Measurements from ENCODE around the gene FSCN2. TPM values are rescaled to one million over a fixed set of nuclear protein-coding genes. Genes with fewer than 3 reads are reported as not detected.

FSCN2 gene
- total and polyA plus RNA-seq, 9 donors = 0.13 to 6.4 (median 3.0) TPM

GRCh38 chr17:81516439-81516838 lies 11.7 kb upstream of the FSCN2 start:
- H3K27me3 ChIP-seq = no peaks in the 10 kb centered on the region
- 60 to 80% (median 63%) methylated on average over 2 to 4 of the region's 4 CpGs for WGBS, 3 donors
- no peak for TF ChIP-seq EP300 (IDR thresholded peaks at IDR 0.05)
- TF ChIP-seq POLR2A (IDR thresholded peaks at IDR 0.05) = no peak
- TF ChIP-seq, protein P1, sequence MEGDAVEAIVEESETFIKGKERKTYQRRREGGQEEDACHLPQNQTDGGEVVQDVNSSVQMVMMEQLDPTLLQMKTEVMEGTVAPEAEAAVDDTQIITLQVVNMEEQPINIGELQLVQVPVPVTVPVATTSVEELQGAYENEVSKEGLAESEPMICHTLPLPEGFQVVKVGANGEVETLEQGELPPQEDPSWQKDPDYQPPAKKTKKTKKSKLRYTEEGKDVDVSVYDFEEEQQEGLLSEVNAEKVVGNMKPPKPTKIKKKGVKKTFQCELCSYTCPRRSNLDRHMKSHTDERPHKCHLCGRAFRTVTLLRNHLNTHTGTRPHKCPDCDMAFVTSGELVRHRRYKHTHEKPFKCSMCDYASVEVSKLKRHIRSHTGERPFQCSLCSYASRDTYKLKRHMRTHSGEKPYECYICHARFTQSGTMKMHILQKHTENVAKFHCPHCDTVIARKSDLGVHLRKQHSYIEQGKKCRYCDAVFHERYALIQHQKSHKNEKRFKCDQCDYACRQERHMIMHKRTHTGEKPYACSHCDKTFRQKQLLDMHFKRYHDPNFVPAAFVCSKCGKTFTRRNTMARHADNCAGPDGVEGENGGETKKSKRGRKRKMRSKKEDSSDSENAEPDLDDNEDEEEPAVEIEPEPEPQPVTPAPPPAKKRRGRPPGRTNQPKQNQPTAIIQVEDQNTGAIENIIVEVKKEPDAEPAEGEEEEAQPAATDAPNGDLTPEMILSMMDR (IDR thresholded peaks at IDR 0.05) = no peak
- H3K36me3 ChIP-seq = no peaks in the 10 kb centered on the region
- intact Hi-C loops (cut with DNase I) = no loop called here
- H3K27ac ChIP-seq = no peak overlapping the region
- DNase-seq = peak in 2 of 5 donors; percentile 41 to 55
- H3K4me1 ChIP-seq (ENCODE audit: insufficient read depth) = peaks cover 18% of the 10 kb centered on the region
- H3K4me3 ChIP-seq = peak overlapping the region; percentile 93
- no peaks in the 10 kb centered on the region for H3K9me3 ChIP-seq

DNA sequence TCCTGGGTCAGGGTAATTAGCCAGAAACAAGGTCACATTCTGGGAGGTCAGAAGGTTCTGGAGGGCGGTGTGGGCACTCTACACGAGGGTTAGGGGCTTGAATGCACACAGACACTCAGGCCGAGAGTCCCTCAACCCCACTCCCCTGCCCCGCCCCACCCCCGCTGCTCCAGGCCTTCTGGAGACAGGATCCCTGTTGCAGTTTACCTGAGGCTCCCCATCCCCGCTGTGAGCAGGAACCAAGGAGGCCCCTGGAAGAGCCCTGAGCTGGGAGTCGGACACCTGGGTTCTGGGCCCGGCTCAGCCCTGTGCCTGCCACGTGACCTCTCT lies 11.2 kb upstream of the FSCN2 start:
- intact Hi-C loops (cut with DNase I) = no loop called here
- no peaks in the 10 kb centered on the region for H3K27me3 ChIP-seq
- no peaks in the 10 kb centered on the region for H3K36me3 ChIP-seq
- WGBS, 3 donors = 72 to 79% (median 78%) methylated on average over 9 of the region's 9 CpGs
- no peaks in the 10 kb centered on the region for H3K9me3 ChIP-seq
- peaks cover 18% of the 10 kb centered on the region for H3K4me1 ChIP-seq (ENCODE audit: insufficient read depth)
- H3K4me3 ChIP-seq = peak overlapping the region; percentile 93
- no peak overlapping the region for H3K27ac ChIP-seq
- no peak for DNase-seq
- TF ChIP-seq EP300 (IDR thresholded peaks at IDR 0.05) (no peak), POLR2A (IDR thresholded peaks at IDR 0.05) (no peak)
- TF ChIP-seq, protein P1 (IDR thresholded peaks at IDR 0.05) = no peak

DNA sequence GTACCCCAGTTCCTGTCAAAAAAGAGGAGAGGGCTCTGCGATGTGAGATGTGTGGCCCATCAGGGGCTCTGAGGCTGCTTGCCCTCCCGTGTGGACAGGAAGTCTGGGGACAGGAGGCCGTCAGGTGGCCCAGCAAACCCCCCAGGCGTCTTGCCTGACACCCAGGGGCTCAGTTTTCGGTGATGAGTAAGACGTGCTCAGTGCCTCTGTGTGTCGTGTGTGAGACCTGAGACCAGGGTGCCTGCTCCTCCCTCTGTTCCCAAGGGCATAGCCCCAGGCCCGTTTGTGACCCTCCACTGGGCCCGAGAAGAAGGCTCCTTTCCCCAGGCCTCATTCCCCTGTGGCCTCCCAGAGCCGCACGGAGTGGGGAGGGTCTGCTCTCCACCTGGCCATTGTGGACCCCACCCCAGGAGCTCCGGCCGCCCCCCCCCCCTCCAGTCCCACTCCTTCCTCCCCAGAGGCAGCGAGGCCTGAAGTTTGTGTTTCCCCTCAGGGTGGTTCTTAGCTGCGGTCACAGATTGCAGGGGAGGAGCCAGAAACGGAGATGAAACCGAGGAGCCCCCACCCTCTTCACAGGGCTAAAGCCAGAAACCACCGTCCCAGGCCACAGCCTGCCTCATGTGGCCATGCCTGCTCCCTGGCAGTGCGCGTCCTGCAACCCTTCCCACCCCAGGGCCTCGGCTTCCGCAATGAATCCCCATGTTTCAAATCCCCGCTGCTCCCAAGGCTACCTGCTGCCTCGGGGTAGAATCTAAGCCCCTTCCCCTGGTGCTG lies 10.7 kb upstream of the FSCN2 start:
- TF ChIP-seq EP300 (IDR thresholded peaks at IDR 0.05) = no peak
- TF ChIP-seq, protein P1 (IDR thresholded peaks at IDR 0.05) = no peak
- TF ChIP-seq POLR2A (IDR thresholded peaks at IDR 0.05) = no peak
- no peaks in the 10 kb centered on the region for H3K27me3 ChIP-seq
- intact Hi-C loops (cut with DNase I) = no loop called here
- peaks cover 18% of the 10 kb centered on the region for H3K4me1 ChIP-seq (ENCODE audit: insufficient read depth)
- WGBS, 3 donors = 34 to 53% (median 51%) methylated on average over 23 to 24 of the region's 24 CpGs
- peak overlapping the region in 1 of 2 donors; percentile 27 for H3K27ac ChIP-seq
- peak in 1 of 5 donors; percentile 45 for DNase-seq
- peak overlapping the region; percentile 93 for H3K4me3 ChIP-seq
- no peaks in the 10 kb centered on the region for H3K36me3 ChIP-seq
- H3K9me3 ChIP-seq = no peaks in the 10 kb centered on the region

DNA sequence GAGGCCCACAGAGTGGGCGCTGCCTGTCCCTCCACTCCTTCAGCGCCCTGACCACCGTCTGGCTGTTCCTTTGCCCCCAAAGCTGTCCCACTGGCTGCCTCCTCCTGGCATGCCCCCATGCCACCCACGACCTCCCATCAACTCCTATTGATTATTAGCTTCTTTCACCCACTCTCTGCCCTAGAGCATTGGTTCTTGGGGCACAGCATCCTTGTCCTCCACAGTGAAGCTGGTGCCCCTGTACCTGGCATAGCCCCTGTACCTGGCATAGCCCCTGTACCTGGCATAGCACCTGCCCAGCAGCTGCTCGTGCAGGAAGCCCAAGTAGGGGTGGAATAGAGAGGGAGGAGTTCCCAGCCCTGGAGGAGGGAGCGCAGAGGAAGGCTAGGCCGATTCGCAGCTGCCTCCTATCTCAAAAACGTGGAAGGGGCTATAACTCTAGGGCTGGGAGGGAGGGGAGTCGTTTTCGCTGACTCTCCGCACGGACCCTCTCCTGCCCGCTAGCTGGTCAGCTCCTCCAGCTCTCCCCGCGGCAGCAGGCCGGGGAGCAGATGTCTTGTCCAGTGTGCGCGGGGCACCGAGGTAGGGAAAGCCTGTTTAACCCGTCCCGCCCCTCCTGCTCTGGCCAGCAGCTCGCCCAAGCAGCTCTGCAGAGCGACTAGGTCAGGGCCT lies 9.9 kb upstream of the FSCN2 start:
- peaks cover 18% of the 10 kb centered on the region for H3K4me1 ChIP-seq (ENCODE audit: insufficient read depth)
- H3K4me3 ChIP-seq = peak overlapping the region; percentile 47

More for the DNA sequence above, 9.9 kb upstream of the FSCN2 start:
- no peaks in the 10 kb centered on the region for H3K27me3 ChIP-seq
- 12 to 21% (median 17%) methylated on average over 24 of the region's 24 CpGs for WGBS, 3 donors
- TF ChIP-seq EP300 (IDR thresholded peaks at IDR 0.05) (no peak), POLR2A (IDR thresholded peaks at IDR 0.05) (no peak)
- TF ChIP-seq, protein P1 (IDR thresholded peaks at IDR 0.05) = no peak
- peak overlapping the region in 1 of 2 donors; percentile 27 for H3K27ac ChIP-seq
- intact Hi-C loops (cut with DNase I) = no loop called here
- no peaks in the 10 kb centered on the region for H3K9me3 ChIP-seq
- DNase-seq = peak in 1 of 5 donors; percentile 59
- no peaks in the 10 kb centered on the region for H3K36me3 ChIP-seq
